ENCODE results near the gene TMPRSS13.
"Not testable (repeated sequence)": the region's sequence is repeated elsewhere in the genome, so short reads cannot be mapped to it uniquely, and the experiment has no call there.

TMPRSS13 gene

GRCh38 chr11:117928446-117929141, 608 bp downstream of the TMPRSS13 start:
- DNase-seq, result no peak

GRCh38 chr11:117927926-117928325, 1.3 kb downstream of the TMPRSS13 start:
- no peak for DNase-seq

- DNase-seq, result not testable (repeated sequence)
Measured at GRCh38 chr11:117926166-117926565, 3.0 kb downstream of the TMPRSS13 start.

- no peak for DNase-seq
Measured at GRCh38 chr11:117925198-117925925, 3.8 kb downstream of the TMPRSS13 start.

GRCh38 chr11:117924631-117925170, 4.5 kb downstream of the TMPRSS13 start:
- DNase-seq, result no peak

GRCh38 chr11:117923773-117924172, 5.4 kb downstream of the TMPRSS13 start:
- no peak for DNase-seq

GRCh38 chr11:117923275-117923674, 5.9 kb downstream of the TMPRSS13 start:
- no peak for DNase-seq

- no peak for DNase-seq
Measured at GRCh38 chr11:117921893-117922292, 7.3 kb downstream of the TMPRSS13 start.

GRCh38 chr11:117921456-117921855, 7.7 kb downstream of the TMPRSS13 start:
- no peak for DNase-seq

GRCh38 chr11:117919781-117920221, 9.4 kb downstream of the TMPRSS13 start:
- DNase-seq, result no peak

- no peak for DNase-seq
Measured at GRCh38 chr11:117919341-117919740, 9.9 kb downstream of the TMPRSS13 start.

GRCh38 chr11:117918366-117919255, 10.6 kb downstream of the TMPRSS13 start:
- DNase-seq, result no peak

- DNase-seq, result no peak
Measured at GRCh38 chr11:117917591-117918151, 11.5 kb downstream of the TMPRSS13 start.

- no peak for DNase-seq
Measured at GRCh38 chr11:117916956-117917355, 12.2 kb downstream of the TMPRSS13 start.

- no peak for DNase-seq
Measured at GRCh38 chr11:117915672-117916235, 13.4 kb downstream of the TMPRSS13 start.

GRCh38 chr11:117914991-117915618, 14.1 kb downstream of the TMPRSS13 start:
- no peak for DNase-seq

GRCh38 chr11:117914398-117914761, 14.8 kb downstream of the TMPRSS13 start:
- no peak for DNase-seq

GRCh38 chr11:117913736-117914397, 15.3 kb downstream of the TMPRSS13 start:
- DNase-seq, result no peak

GRCh38 chr11:117912497-117912896, 16.7 kb downstream of the TMPRSS13 start:
- DNase-seq, result no peak

GRCh38 chr11:117911694-117912093, 17.5 kb downstream of the TMPRSS13 start:
- no peak for DNase-seq

- no peak for DNase-seq
Measured at GRCh38 chr11:117910941-117911655, 18.1 kb downstream of the TMPRSS13 start.
